OCI-LY1 (cell line): ENCODE measurements around the gene BRF1.

Experiments
- H2AFZ ChIP-seq: fragments of 200-600 bp; sonication (generic), shearing (Covaris generic); 2 replicates; pipeline ENCODE4 v1.6.0; 2014; ENCODE audit warnings: antibody characterized with exemption, mild to moderate bottlenecking, low read length
- H3F3A ChIP-seq: fragments of 200-600 bp; sonication (generic), shearing (Covaris generic); 2 replicates; pipeline ENCODE4 v1.6.0; 2014; ENCODE audit warnings: mild to moderate bottlenecking, antibody characterized with exemption, low read length, moderate library complexity; ENCODE audit not compliant: insufficient read depth
- H3K27ac ChIP-seq: fragments of 200-600 bp; sonication (generic); 2 replicates; pipeline ENCODE4 v1.5.1; 2014; ENCODE audit warnings: low read length, mixed run types, mild to moderate bottlenecking, low read depth; ENCODE audit not compliant: poor library complexity, severe bottlenecking
- H3K27me3 ChIP-seq: fragments of 200-600 bp; sonication (generic); 2 replicates; pipeline ENCODE4 v1.6.0; 2014; ENCODE audit warnings: antibody characterized with exemption, mild to moderate bottlenecking, low read length, moderate library complexity; ENCODE audit not compliant: insufficient read depth
- H3K36me3 ChIP-seq: fragments of 200-600 bp; sonication (generic); 2 replicates; pipeline ENCODE4 v1.6.1; 2014; ENCODE audit warnings: mild to moderate bottlenecking, antibody characterized with exemption, low read length, moderate library complexity, mixed read lengths; ENCODE audit not compliant: insufficient read depth
- H3K4me1 ChIP-seq: fragments of 200-600 bp; sonication (generic); 2 replicates; pipeline ENCODE4 v1.5.1; 2014; ENCODE audit warnings: mild to moderate bottlenecking, low read length, moderate library complexity; ENCODE audit not compliant: insufficient read depth, severe bottlenecking
- H3K4me2 ChIP-seq: fragments of 200-600 bp; sonication (generic), shearing (Covaris generic); 2 replicates; pipeline ENCODE4 v1.6.1; 2014; ENCODE audit warnings: low read length
- H3K4me3 ChIP-seq: fragments of 200-600 bp; sonication (generic); 2 replicates; pipeline ENCODE4 v1.5.1; 2014; ENCODE audit warnings: low read length, low read depth, mild to moderate bottlenecking, mixed read lengths; ENCODE audit not compliant: poor library complexity, severe bottlenecking
- H3K79me2 ChIP-seq: fragments of 200-600 bp; shearing (Covaris generic); 2 replicates; pipeline ENCODE4 v1.6.1; 2016; ENCODE audit warnings: mixed run types, low read length, mixed read lengths; ENCODE audit not compliant: insufficient read depth
- H3K9ac ChIP-seq: fragments of 200-600 bp; sonication (generic), shearing (Covaris generic); 2 replicates; pipeline ENCODE4 v1.6.1; 2014; ENCODE audit warnings: mild to moderate bottlenecking, low read length, mixed read lengths
- H3K9me2 ChIP-seq: fragments of 200-600 bp; sonication (generic), shearing (Covaris generic); 2 replicates; pipeline ENCODE4 v1.6.1; 2014; ENCODE audit warnings: low read depth, mild to moderate bottlenecking, low read length, mixed read lengths
- H3K9me3 ChIP-seq: fragments of 200-600 bp; shearing (Covaris generic); 2 replicates; pipeline ENCODE4 v1.6.1; 2014; ENCODE audit warnings: low read length, mixed read lengths
- H4K20me1 ChIP-seq: fragments of 200-600 bp; sonication (generic), shearing (Covaris generic); 2 replicates; pipeline ENCODE4 v1.6.0; 2016; ENCODE audit warnings: mild to moderate bottlenecking, low read length; ENCODE audit not compliant: insufficient read depth
- EZH2 ChIP-seq: fragments of 200-600 bp; sonication (generic), shearing (Covaris generic); IDR thresholded peaks from 2 replicates; pipeline ENCODE4 v1.8.0; 2017; ENCODE audit warnings: borderline replicate concordance, mixed run types, mild to moderate bottlenecking, antibody characterized with exemption, low read length, moderate library complexity, mixed read lengths
- TF ChIP-seq, protein P1 (sequence below): fragments of 200-600 bp; sonication (generic), shearing (Covaris generic); IDR thresholded peaks from 2 replicates; pipeline ENCODE4 v1.5.1; 2017; ENCODE audit warnings: mild to moderate bottlenecking, antibody characterized with exemption, low read length, moderate library complexity, mixed read lengths

BRF1 gene

DNA sequence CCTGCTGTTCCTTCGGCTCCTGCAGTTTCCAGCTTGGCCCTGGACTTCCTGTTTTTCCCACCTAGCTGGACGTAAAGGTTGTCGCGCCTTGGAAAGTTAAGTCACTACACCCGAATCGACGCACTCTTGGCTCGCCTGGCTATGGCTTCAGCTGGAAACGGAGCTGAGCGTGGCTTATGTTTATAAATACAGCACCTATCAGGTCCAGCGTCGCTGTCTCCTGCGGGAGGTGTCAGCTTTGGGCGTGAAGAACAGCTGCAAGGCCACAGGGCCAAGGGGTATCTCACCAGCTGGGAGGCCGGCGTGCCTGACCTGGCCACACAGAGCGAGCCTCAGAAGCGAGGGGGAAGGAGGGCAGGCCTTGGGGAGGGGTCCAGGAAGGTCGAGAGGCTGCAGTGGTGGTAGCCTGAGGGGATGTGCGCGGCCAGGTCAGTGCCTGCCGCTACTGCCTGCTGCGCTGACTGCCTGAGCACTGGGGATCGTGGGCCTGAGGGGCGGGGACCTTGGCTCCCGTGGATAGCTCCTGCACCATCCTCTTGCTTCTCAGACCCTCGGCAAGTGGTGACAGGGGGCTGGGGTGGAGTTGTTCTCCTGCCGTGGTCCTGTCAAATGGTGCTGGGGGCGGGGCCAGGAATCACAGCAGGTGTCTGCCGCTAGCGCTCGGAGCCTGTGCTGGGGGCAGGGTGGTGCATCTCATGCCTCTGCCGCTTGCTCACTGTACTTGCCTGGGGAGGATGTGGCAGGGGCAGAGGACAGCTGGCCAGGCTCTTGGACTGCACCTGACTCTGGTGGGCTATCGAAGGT lies 26.3 kb upstream of the BRF1 start:
- H3K79me2 ChIP-seq: no peaks in the 10 kb centered on the region
- H3K9me3 ChIP-seq: no peaks in the 10 kb centered on the region
- no peak overlapping the region for H3K4me2 ChIP-seq
- H3K27me3 ChIP-seq: no peaks in the 10 kb centered on the region
- no peak overlapping the region for H2AFZ ChIP-seq
- no peak overlapping the region for H3K27ac ChIP-seq
- H3K4me1 ChIP-seq: no peaks in the 10 kb centered on the region
- no peaks in the 10 kb centered on the region for H3K36me3 ChIP-seq
- no peaks in the 10 kb centered on the region for H3F3A ChIP-seq
- H3K4me3 ChIP-seq: no peak overlapping the region
- no peak overlapping the region for H3K9ac ChIP-seq
- H4K20me1 ChIP-seq: no peaks in the 10 kb centered on the region
- no peaks in the 10 kb centered on the region for H3K9me2 ChIP-seq
- TF ChIP-seq, protein P1, sequence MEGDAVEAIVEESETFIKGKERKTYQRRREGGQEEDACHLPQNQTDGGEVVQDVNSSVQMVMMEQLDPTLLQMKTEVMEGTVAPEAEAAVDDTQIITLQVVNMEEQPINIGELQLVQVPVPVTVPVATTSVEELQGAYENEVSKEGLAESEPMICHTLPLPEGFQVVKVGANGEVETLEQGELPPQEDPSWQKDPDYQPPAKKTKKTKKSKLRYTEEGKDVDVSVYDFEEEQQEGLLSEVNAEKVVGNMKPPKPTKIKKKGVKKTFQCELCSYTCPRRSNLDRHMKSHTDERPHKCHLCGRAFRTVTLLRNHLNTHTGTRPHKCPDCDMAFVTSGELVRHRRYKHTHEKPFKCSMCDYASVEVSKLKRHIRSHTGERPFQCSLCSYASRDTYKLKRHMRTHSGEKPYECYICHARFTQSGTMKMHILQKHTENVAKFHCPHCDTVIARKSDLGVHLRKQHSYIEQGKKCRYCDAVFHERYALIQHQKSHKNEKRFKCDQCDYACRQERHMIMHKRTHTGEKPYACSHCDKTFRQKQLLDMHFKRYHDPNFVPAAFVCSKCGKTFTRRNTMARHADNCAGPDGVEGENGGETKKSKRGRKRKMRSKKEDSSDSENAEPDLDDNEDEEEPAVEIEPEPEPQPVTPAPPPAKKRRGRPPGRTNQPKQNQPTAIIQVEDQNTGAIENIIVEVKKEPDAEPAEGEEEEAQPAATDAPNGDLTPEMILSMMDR: no peak
- no peak for TF ChIP-seq EZH2

DNA sequence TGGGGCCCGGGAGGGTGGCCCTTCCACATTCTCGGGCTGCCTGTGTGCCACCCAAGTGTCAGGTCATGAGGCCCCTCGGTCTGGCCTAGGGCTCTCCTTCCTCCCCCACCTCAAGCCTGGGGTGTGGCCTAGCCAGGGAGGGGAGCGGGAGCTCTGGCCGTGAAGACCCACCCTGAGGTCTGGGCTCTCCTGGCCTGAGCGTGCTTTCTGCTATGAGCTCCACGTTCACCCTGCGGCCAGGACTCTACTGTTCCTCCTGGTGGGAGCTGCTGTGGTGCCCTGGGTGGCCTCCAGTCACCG lies 25.7 kb upstream of the BRF1 start:
- H3K4me2 ChIP-seq: no peak overlapping the region
- H3K9ac ChIP-seq: no peak overlapping the region
- no peaks in the 10 kb centered on the region for H3K27me3 ChIP-seq
- TF ChIP-seq, protein P1: no peak
- TF ChIP-seq EZH2: no peak
- no peaks in the 10 kb centered on the region for H4K20me1 ChIP-seq
- no peaks in the 10 kb centered on the region for H3F3A ChIP-seq
- H3K9me2 ChIP-seq: no peaks in the 10 kb centered on the region
- no peak overlapping the region for H3K4me3 ChIP-seq
- H3K79me2 ChIP-seq: no peaks in the 10 kb centered on the region
- no peaks in the 10 kb centered on the region for H3K9me3 ChIP-seq
- H3K4me1 ChIP-seq: no peaks in the 10 kb centered on the region
- H3K36me3 ChIP-seq: no peaks in the 10 kb centered on the region
- no peak overlapping the region for H3K27ac ChIP-seq
- no peak overlapping the region for H2AFZ ChIP-seq

DNA sequence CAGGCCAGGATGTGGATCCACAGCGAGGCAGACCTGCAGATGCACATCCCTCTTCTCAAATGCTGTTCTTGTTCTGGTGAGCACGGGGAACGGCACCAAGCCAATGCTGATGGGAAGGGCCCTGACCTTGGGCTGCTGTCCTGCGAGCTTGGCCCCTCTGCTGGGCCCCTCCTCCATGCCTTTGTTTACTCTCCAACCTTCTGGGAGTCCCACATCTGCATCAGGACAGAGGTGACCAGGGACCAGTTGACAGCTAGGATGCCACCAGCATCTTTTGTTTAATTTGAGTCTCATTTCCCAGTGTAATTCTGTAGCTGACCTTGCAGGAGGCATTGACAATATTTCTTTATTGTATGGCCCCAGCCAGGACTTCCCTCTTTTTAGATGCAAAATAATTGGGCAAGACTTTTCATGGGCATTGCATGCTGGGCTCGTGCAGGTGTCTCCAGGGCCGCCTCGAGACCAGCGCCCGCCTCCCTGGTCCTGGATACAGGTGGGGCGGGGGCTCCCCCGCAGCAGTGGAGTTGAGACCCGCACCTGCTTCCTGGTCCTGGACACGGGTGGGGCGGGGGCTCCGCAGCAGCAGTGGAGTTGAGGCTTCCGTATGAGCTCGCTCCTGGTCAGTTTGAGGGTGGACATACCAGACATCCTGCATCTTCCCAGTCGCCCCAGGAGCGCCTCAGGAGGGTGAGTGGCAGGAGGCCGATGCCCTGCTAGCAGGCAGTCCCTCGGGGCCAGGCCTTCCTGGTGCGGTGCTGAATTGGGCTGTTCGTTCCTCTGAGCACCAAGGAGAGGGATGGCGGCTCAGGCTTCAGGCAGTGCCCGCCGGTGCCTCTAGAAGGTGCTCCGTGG lies 25.1 kb upstream of the BRF1 start:
- H3K9ac ChIP-seq: no peak overlapping the region
- H3K9me3 ChIP-seq: no peaks in the 10 kb centered on the region
- no peak overlapping the region for H3K4me2 ChIP-seq
- no peaks in the 10 kb centered on the region for H3K4me1 ChIP-seq
- no peak overlapping the region for H3K27ac ChIP-seq
- no peaks in the 10 kb centered on the region for H3K9me2 ChIP-seq
- no peaks in the 10 kb centered on the region for H4K20me1 ChIP-seq
- H3K36me3 ChIP-seq: no peaks in the 10 kb centered on the region
- no peak overlapping the region for H2AFZ ChIP-seq
- no peaks in the 10 kb centered on the region for H3K79me2 ChIP-seq
- no peaks in the 10 kb centered on the region for H3K27me3 ChIP-seq
- no peak overlapping the region for H3K4me3 ChIP-seq
- H3F3A ChIP-seq: no peaks in the 10 kb centered on the region
- TF ChIP-seq EZH2: no peak
- TF ChIP-seq, protein P1: no peak
